HUDEP-2 (cell line): ENCODE data around the gene C10orf90.

ENCODE experiments used
- DNase-seq, 76 experiments: peaks; one replicate each; lab custom pipeline; 2025; ENCODE audit not compliant: unreplicated experiment in 76 of 76; lab: John Stamatoyannopoulos, UW

The C10orf90 gene

DNA sequence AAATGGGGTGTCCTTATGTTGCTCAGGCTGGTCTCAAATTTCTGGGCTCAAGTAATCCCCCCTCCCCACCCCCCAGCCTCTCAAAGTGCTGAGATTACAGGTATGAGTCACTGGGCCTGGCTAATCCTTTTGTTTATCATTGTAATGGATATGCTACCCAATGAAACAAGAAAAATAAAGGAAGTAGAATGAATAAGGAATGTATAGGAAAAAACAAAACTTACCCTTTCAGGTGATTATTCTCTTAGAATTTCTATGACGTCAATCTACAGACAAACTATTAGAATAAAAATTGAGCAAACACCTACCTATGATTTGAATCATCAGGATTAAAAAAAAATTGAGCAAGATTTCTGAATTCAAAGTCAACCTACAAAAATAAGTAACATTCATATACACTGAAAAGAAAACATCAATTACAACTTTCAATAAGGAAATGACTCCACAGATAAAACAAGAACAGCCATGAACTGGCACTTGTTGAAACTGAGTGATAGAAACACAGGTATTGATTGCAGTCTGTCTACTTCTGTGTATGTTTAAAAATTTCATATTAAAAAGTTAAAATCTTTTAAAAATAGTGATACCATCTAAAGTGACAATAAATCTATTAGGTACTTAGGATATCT lies 294.5 kb downstream of the C10orf90 start:
- no peak for DNase-seq

DNA sequence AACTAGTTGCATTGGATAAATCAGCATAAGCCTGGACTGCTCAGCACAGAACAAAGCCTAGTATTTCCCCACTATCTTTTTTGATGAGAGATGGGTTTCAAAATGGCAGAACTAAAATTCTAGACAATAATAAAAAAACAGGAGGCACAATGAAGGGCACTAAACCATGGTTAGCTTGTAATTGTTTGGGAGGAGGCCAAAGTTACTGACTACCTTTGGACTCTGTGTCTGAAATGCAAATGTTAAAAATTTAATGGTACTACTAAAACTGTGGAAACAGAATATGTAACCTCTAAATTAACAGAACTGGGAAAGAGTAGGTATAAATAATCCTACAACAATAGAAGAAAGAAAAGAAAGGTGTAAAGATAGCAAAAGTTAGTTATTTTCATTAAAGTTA lies 295.2 kb downstream of the C10orf90 start:
- no peak for DNase-seq
